Measurements from ENCODE around the gene CDC20. TPM values are rescaled to one million over a fixed set of nuclear protein-coding genes. Genes with fewer than 3 reads are reported as not detected.

Gene CDC20
- total RNA-seq, 1 donor from 2014 or later, result 164 TPM

GRCh38 chr1:43376723-43377235 lies 18.0 kb downstream of the CDC20 start:
- DNase-seq (ENCODE audit: low spot score), result no peak
- Histone ChIP-seq H4K20me1 (ENCODE audit: low read depth) (no peaks in the 10 kb centered on the region), H3K9ac (no peak overlapping the region), H3K4me1 (peaks cover 4% of the 10 kb centered on the region), H2AFZ (replicated peaks) (no peak overlapping the region), H3K79me2 (ENCODE audit: low read depth) (no peaks in the 10 kb centered on the region), H3K4me2 (no peak overlapping the region), H3F3A (ENCODE audit: low read depth) (no peaks in the 10 kb centered on the region), H3K27me3 (no peaks in the 10 kb centered on the region), H3K9me3 (ENCODE audit: low read depth) (no peaks in the 10 kb centered on the region), H3K27ac (no peak overlapping the region), H3K36me3 (no peaks in the 10 kb centered on the region), H3K4me3 (no peak overlapping the region)
- H3K9me3 Mint-ChIP-seq, result no peaks in the 10 kb centered on the region
- H3K4me1 Mint-ChIP-seq, result peaks cover 9% of the 10 kb centered on the region
- H3K4me3 Mint-ChIP-seq, result no peak overlapping the region
- TF ChIP-seq EZH2phosphoT487 (IDR thresholded peaks at IDR 0.05) (no peak), EZH2 (IDR thresholded peaks at IDR 0.05) (no peak)
- TF ChIP-seq, protein P1, sequence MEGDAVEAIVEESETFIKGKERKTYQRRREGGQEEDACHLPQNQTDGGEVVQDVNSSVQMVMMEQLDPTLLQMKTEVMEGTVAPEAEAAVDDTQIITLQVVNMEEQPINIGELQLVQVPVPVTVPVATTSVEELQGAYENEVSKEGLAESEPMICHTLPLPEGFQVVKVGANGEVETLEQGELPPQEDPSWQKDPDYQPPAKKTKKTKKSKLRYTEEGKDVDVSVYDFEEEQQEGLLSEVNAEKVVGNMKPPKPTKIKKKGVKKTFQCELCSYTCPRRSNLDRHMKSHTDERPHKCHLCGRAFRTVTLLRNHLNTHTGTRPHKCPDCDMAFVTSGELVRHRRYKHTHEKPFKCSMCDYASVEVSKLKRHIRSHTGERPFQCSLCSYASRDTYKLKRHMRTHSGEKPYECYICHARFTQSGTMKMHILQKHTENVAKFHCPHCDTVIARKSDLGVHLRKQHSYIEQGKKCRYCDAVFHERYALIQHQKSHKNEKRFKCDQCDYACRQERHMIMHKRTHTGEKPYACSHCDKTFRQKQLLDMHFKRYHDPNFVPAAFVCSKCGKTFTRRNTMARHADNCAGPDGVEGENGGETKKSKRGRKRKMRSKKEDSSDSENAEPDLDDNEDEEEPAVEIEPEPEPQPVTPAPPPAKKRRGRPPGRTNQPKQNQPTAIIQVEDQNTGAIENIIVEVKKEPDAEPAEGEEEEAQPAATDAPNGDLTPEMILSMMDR (IDR thresholded peaks at IDR 0.05), result no peak
- H3K36me3 Mint-ChIP-seq, result peaks cover 5% of the 10 kb centered on the region
- H3K27me3 Mint-ChIP-seq (ENCODE audit: insufficient read depth, low read depth), result peaks cover 6% of the 10 kb centered on the region
- H3K27ac Mint-ChIP-seq, result no peak overlapping the region

DNA sequence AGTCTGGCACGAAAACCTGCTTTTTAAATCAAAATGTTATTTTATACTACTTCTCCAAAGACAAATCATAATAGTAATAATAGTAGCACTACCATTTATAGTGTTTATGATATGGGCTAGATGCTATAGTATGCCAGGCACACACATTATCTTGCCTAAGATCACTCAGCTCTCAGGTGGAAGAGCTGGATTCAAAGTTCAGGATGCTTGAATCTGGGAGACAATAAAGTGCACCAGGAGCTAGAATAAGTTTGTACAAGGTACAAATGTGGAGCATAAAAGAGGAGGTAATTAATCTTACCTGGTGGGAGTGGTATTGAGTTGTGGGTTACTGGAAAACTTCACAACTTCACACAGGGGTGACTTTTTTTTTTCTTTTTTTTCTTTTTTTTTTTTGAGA lies 19.1 kb downstream of the CDC20 start:
- Histone ChIP-seq H4K20me1 (ENCODE audit: low read depth) (peaks cover 6% of the 10 kb centered on the region), H2AFZ (replicated peaks) (no peak overlapping the region), H3K9ac (no peak overlapping the region), H3K27ac (no peak overlapping the region), H3K4me2 (no peak overlapping the region), H3K79me2 (ENCODE audit: low read depth) (no peaks in the 10 kb centered on the region), H3K9me3 (ENCODE audit: low read depth) (no peaks in the 10 kb centered on the region), H3K36me3 (no peaks in the 10 kb centered on the region), H3K4me3 (no peak overlapping the region), H3K4me1 (peaks cover 15% of the 10 kb centered on the region), H3K27me3 (no peaks in the 10 kb centered on the region), H3F3A (ENCODE audit: low read depth) (peaks cover 8% of the 10 kb centered on the region)
- DNase-seq (ENCODE audit: low spot score), result no peak
- Mint-ChIP-seq H3K4me3 (no peak overlapping the region), H3K9me3 (no peaks in the 10 kb centered on the region), H3K4me1 (peaks cover 16% of the 10 kb centered on the region), H3K27ac (no peak overlapping the region), H3K36me3 (peaks cover 5% of the 10 kb centered on the region), H3K27me3 (ENCODE audit: insufficient read depth, low read depth) (peaks cover 6% of the 10 kb centered on the region)
- TF ChIP-seq EZH2 (IDR thresholded peaks at IDR 0.05) (no peak), EZH2phosphoT487 (IDR thresholded peaks at IDR 0.05) (no peak)
- TF ChIP-seq, protein P1 (IDR thresholded peaks at IDR 0.05), result no peak

GRCh38 chr1:43379476-43379875 lies 20.7 kb downstream of the CDC20 start:
- Histone ChIP-seq H3K4me3 (no peak overlapping the region), H3K4me2 (no peak overlapping the region), H3K9me3 (ENCODE audit: low read depth) (no peaks in the 10 kb centered on the region), H3K27ac (no peak overlapping the region), H3K36me3 (no peaks in the 10 kb centered on the region), H2AFZ (replicated peaks) (no peak overlapping the region), H3K79me2 (ENCODE audit: low read depth) (no peaks in the 10 kb centered on the region), H3F3A (ENCODE audit: low read depth) (peaks cover 8% of the 10 kb centered on the region), H3K4me1 (peaks cover 17% of the 10 kb centered on the region), H4K20me1 (ENCODE audit: low read depth) (peaks cover 7% of the 10 kb centered on the region), H3K27me3 (no peaks in the 10 kb centered on the region), H3K9ac (no peak overlapping the region)
- Mint-ChIP-seq H3K36me3 (peaks cover 5% of the 10 kb centered on the region), H3K27me3 (ENCODE audit: insufficient read depth, low read depth) (peaks cover 6% of the 10 kb centered on the region), H3K4me1 (peaks cover 16% of the 10 kb centered on the region), H3K9me3 (no peaks in the 10 kb centered on the region), H3K27ac (no peak overlapping the region), H3K4me3 (no peak overlapping the region)
- DNase-seq (ENCODE audit: low spot score), result no peak
- TF ChIP-seq, protein P1 (IDR thresholded peaks at IDR 0.05), result no peak
- TF ChIP-seq EZH2 (IDR thresholded peaks at IDR 0.05), result no peak
- TF ChIP-seq EZH2phosphoT487 (IDR thresholded peaks at IDR 0.05), result no peak
